Parathyroid adenoma (tissue), 2 donors: Measurements from ENCODE around the gene PDE8A.

Experiments
- H2AFZ ChIP-seq: fragments of 300-600 bp; sonication (generic); one replicate; pipeline ENCODE4 v1.7.0; 2017; ENCODE audit warnings: antibody characterized with exemption, mild to moderate bottlenecking
- H3K27ac ChIP-seq: fragments of 300-600 bp; sonication (generic); one replicate; pipeline ENCODE4 v1.7.0; 2017
- H3K27me3 ChIP-seq: fragments of 300-600 bp; sonication (generic); one replicate; pipeline ENCODE4 v1.7.0; 2017; ENCODE audit warnings: low read length; ENCODE audit not compliant: control insufficient read depth, insufficient read depth
- H3K36me3 ChIP-seq: fragments of 300-600 bp; sonication (generic); one replicate; pipeline ENCODE4 v1.7.0; 2017; ENCODE audit warnings: low read length; ENCODE audit not compliant: control insufficient read depth, insufficient read depth
- H3K4me1 ChIP-seq: fragments of 300-600 bp; sonication (generic); one replicate; pipeline ENCODE4 v1.7.0; 2017; ENCODE audit warnings: control low read depth
- H3K4me2 ChIP-seq: fragments of 300-600 bp; sonication (generic); one replicate; pipeline ENCODE4 v1.7.0; 2017; ENCODE audit warnings: low read length
- H3K4me3 ChIP-seq: fragments of 300-600 bp; sonication (generic); one replicate; pipeline ENCODE4 v1.7.0; 2017; ENCODE audit warnings: low read depth, low read length
- H3K79me2 ChIP-seq: fragments of 300-600 bp; sonication (generic); one replicate; pipeline ENCODE4 v1.7.0; 2017; ENCODE audit warnings: control low read depth
- H3K9ac ChIP-seq: fragments of 300-600 bp; sonication (generic); one replicate; pipeline ENCODE4 v1.7.0; 2017; ENCODE audit warnings: mild to moderate bottlenecking
- H3K9me3 ChIP-seq: fragments of 300-600 bp; sonication (generic); one replicate; pipeline ENCODE4 v1.7.0; 2017; ENCODE audit warnings: low read length; ENCODE audit not compliant: control insufficient read depth
- CTCF ChIP-seq: fragments of 300-600 bp; sonication (generic); IDR thresholded peaks from one replicate; pipeline ENCODE4 v1.7.0; 2017; ENCODE audit warnings: antibody characterized with exemption, mild to moderate bottlenecking
- donor health status: primary hyperparathyroidism.

PDE8A gene

GRCh38 chr15:85014932-85015331 lies 33.3 kb downstream of the PDE8A start:
- H3K27me3 ChIP-seq = no peaks in the 10 kb centered on the region
- no peak overlapping the region for H2AFZ ChIP-seq
- H3K27ac ChIP-seq = no peak overlapping the region
- no peaks in the 10 kb centered on the region for H3K9me3 ChIP-seq
- H3K79me2 ChIP-seq = peaks cover 7% of the 10 kb centered on the region
- no peak overlapping the region for H3K4me2 ChIP-seq
- H3K4me3 ChIP-seq = no peak overlapping the region
- no peaks in the 10 kb centered on the region for H3K36me3 ChIP-seq
- H3K4me1 ChIP-seq = peaks cover 5% of the 10 kb centered on the region
- no peak for TF ChIP-seq CTCF
- H3K9ac ChIP-seq = no peak overlapping the region

- no peak overlapping the region for H2AFZ ChIP-seq
- no peak overlapping the region for H3K9ac ChIP-seq
- TF ChIP-seq CTCF = no peak
- no peaks in the 10 kb centered on the region for H3K9me3 ChIP-seq
- H3K79me2 ChIP-seq = peaks cover 10% of the 10 kb centered on the region
- H3K4me3 ChIP-seq = no peak overlapping the region
- H3K4me1 ChIP-seq = no peaks in the 10 kb centered on the region
- no peak overlapping the region for H3K4me2 ChIP-seq
- H3K27ac ChIP-seq = no peak overlapping the region
- H3K27me3 ChIP-seq = no peaks in the 10 kb centered on the region
- H3K36me3 ChIP-seq = no peaks in the 10 kb centered on the region
Observed at GRCh38 chr15:85016275-85016674, 34.6 kb downstream of the PDE8A start.

GRCh38 chr15:85019815-85020590 lies 38.3 kb downstream of the PDE8A start:
- H3K4me2 ChIP-seq = no peak overlapping the region
- no peaks in the 10 kb centered on the region for H3K27me3 ChIP-seq
- H3K79me2 ChIP-seq = peaks cover 8% of the 10 kb centered on the region
- no peaks in the 10 kb centered on the region for H3K36me3 ChIP-seq
- no peaks in the 10 kb centered on the region for H3K4me1 ChIP-seq
- no peak overlapping the region for H3K4me3 ChIP-seq
- no peak overlapping the region for H2AFZ ChIP-seq
- no peak for TF ChIP-seq CTCF
- no peak overlapping the region for H3K9ac ChIP-seq
- no peaks in the 10 kb centered on the region for H3K9me3 ChIP-seq
- no peak overlapping the region for H3K27ac ChIP-seq

GRCh38 chr15:85021409-85021808 lies 39.8 kb downstream of the PDE8A start:
- Histone ChIP-seq H3K9ac (no peak overlapping the region), H3K4me1 (no peaks in the 10 kb centered on the region)
- TF ChIP-seq CTCF = no peak

GRCh38 chr15:85022860-85023403 lies 41.3 kb downstream of the PDE8A start:
- no peak overlapping the region for H3K27ac ChIP-seq
- no peak overlapping the region for H2AFZ ChIP-seq

More at GRCh38 chr15:85021409-85021808, 39.8 kb downstream of the PDE8A start:
- no peaks in the 10 kb centered on the region for H3K9me3 ChIP-seq
- H2AFZ ChIP-seq = no peak overlapping the region
- no peaks in the 10 kb centered on the region for H3K36me3 ChIP-seq
- H3K4me2 ChIP-seq = no peak overlapping the region
- H3K79me2 ChIP-seq = peaks cover 5% of the 10 kb centered on the region
- H3K4me3 ChIP-seq = no peak overlapping the region
- H3K27me3 ChIP-seq = no peaks in the 10 kb centered on the region
- no peak overlapping the region for H3K27ac ChIP-seq

More at GRCh38 chr15:85022860-85023403, 41.3 kb downstream of the PDE8A start:
- Histone ChIP-seq H3K79me2 (peaks cover 5% of the 10 kb centered on the region), H3K9ac (no peak overlapping the region), H3K4me2 (no peak overlapping the region), H3K9me3 (no peaks in the 10 kb centered on the region), H3K4me3 (no peak overlapping the region), H3K27me3 (no peaks in the 10 kb centered on the region), H3K4me1 (no peaks in the 10 kb centered on the region), H3K36me3 (no peaks in the 10 kb centered on the region)
- TF ChIP-seq CTCF = no peak
